H1 (cell line): ENCODE measurements around the gene SNCAIP. TPM values are rescaled to one million over a fixed set of nuclear protein-coding genes. Genes with fewer than 3 reads are reported as not detected.

Experiments
- CBX5 ChIP-seq: fragments of 300-800, 300-1000 bp; sonication (generic); IDR thresholded peaks from 2 replicates; pipeline ENCODE4 v1.7.1; 2016; ENCODE audit warnings: antibody characterized with exemption, low read length, low read depth
- CEBPB ChIP-seq: IDR thresholded peaks from 2 replicates; pipeline ENCODE4 v1.6.1; 2012; ENCODE audit warnings: low read depth, low read length
- CHD2 ChIP-seq: IDR thresholded peaks from 2 replicates; pipeline ENCODE4 v1.6.1; 2012; ENCODE audit warnings: low read length, improper control_type of control experiment
- CHD7 ChIP-seq: fragments of 300-600 bp; sonication (generic); IDR thresholded peaks from 2 replicates; pipeline ENCODE4 v1.7.1; 2012; ENCODE audit warnings: low read length, moderate library complexity, mild to moderate bottlenecking, inconsistent platforms; ENCODE audit not compliant: insufficient replicate concordance
- CREB1 ChIP-seq: IDR thresholded peaks from 2 replicates; pipeline ENCODE4 v1.6.1; 2012; ENCODE audit warnings: inconsistent platforms
- EZH2 ChIP-seq: fragments of 200-600 bp; sonication (generic); IDR thresholded peaks from 2 replicates; pipeline ENCODE4 v1.7.1; 2012; ENCODE audit warnings: low read depth, mild to moderate bottlenecking, moderate library complexity, low read length, inconsistent platforms; ENCODE audit not compliant: severe bottlenecking
- GTF2F1 ChIP-seq: IDR thresholded peaks from 2 replicates; pipeline ENCODE4 v1.6.1; 2012; ENCODE audit warnings: low read depth, low read length, improper control_type of control experiment, borderline replicate concordance
- SIN3A ChIP-seq, 2 experiments: IDR thresholded peaks in 1 of 2; conservative IDR thresholded peaks in 1 of 2; 2 replicates each; pipeline ENCODE4 v1.6.1; 2011 to 2012; ENCODE audit warnings: low read length in 2 of 2, improper control_type of control experiment in 1 of 2, low read depth in 1 of 2, mild to moderate bottlenecking in 1 of 2
- SP1 ChIP-seq: IDR thresholded peaks from 2 replicates; pipeline ENCODE4 v1.6.1; 2011; ENCODE audit warnings: low read depth, low read length
- TCF12 ChIP-seq: IDR thresholded peaks from 2 replicates; pipeline ENCODE4 v1.6.1; 2011; ENCODE audit warnings: low read depth, mild to moderate bottlenecking, low read length
- ZNF274 ChIP-seq: IDR thresholded peaks from 2 replicates; pipeline ENCODE4 v1.7.0; 2012; ENCODE audit warnings: low read length, borderline replicate concordance; ENCODE audit errors: extremely low read depth
- polyA plus RNA-seq, 7 experiments: library from polyadenylated mRNA; depleted of rRNA in 3 of 7; stranded (reverse) in 5 of 7; unstranded in 2 of 7; fragments of >200 nt in 5 of 7; fragments of 200-250 nt in 2 of 7; gene quantifications; 1 replicate in 5 of 7; 2 replicates in 1 of 7; 4 replicates in 1 of 7; pipeline versions ENCODE4 v1.2.1 to v1.2.3, GENCODE V29; 2011 to 2013; ENCODE audit warnings: missing spikeins in 2 of 7, mixed read lengths in 2 of 7
- total RNA-seq: library from RNA; stranded (reverse); fragmentation: NEBNext Ultra II Directional; extraction: Animal tissue kit (Norgen Biotek cat#: 25700); gene quantifications from 2 replicates; pipeline ENCODE4 v1.2.1, GENCODE V29; 2021
- TF ChIP-seq, protein P1 (sequence below): IDR thresholded peaks from 2 replicates; pipeline ENCODE4 v1.6.1; 2011; ENCODE audit warnings: low read depth, mild to moderate bottlenecking, low read length; ENCODE audit not compliant: insufficient read depth

The SNCAIP gene
- total and polyA plus RNA-seq, 2 of the 8 experiments (the other 6 are each of a cell fraction or from before 2014, with no cell fraction given) = 3.9 to 9.0 TPM

- 0 out of 2 replicates have a peak, but pooled peaks have one; percentile 10 for TF ChIP-seq CEBPB
- TF ChIP-seq CBX5 = no peak
- TF ChIP-seq, protein P1, sequence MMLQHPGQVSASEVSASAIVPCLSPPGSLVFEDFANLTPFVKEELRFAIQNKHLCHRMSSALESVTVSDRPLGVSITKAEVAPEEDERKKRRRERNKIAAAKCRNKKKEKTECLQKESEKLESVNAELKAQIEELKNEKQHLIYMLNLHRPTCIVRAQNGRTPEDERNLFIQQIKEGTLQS = no peak
- no peak for TF ChIP-seq CHD7
- TF ChIP-seq CREB1 = no peak
- TF ChIP-seq CHD2 = no peak
- peak; percentile 28; the same call in 1 of the 2 replicates for TF ChIP-seq SP1
- no peak for TF ChIP-seq ZNF274
- no peak for TF ChIP-seq GTF2F1
- peak; percentile 98 for TF ChIP-seq SIN3A (conservative IDR thresholded peaks at IDR 0.05 in 1 of 2, IDR thresholded peaks at IDR 0.05 in 1 of 2; ENCODE audit: low read depth in 1 of 2, low read length in 2 of 2)
- no peak for TF ChIP-seq EZH2
- peak; percentile 61; the same call in 1 of the 2 replicates for TF ChIP-seq TCF12
Measured at GRCh38 chr5:122498163-122498562, 186.1 kb downstream of the SNCAIP start (continued).
